Head of caudate nucleus (tissue), 42 donors: Measurements from ENCODE around the gene MAD1L1.
A peak's percentile ranks its signal among the peaks of the same experiment; 100 is the strongest.

Experiments
- DNase-seq, 42 donors: peaks; one replicate each; pipeline versions ENCODE4 v3.0.0 to v3.0.0-alpha.2; 2020 to 2021; ENCODE audit warnings: mixed read lengths in 7 of 42
- intact Hi-C: fragments of 100-400 bp; cut with DNase I; formaldehyde crosslinking; loops from one replicate; pipeline ENCODE4 v1.15.0; 2022

The MAD1L1 gene

DNA sequence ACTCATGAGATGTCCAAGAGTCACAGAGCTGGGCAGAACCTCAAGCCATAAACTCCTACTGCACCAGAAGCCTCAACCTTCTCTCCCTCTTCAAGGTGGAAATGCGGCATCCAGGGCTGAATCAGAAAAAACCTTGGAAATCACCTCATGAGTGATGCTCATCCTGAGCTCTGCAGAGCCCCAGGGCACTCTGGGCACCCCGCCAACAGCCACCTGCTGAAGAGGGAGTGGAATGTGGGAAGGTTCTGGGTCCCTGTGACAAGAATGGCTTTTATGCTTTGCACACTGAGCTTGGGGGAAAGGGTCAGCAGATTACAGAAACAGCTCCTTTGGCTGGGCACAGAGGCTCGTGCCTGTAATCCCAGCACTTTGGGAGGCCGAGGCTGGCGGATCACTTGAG is 28.1 kb upstream of the MAD1L1 start:
- DNase-seq, result no peak
- intact Hi-C loops, result no loop called here

DNA sequence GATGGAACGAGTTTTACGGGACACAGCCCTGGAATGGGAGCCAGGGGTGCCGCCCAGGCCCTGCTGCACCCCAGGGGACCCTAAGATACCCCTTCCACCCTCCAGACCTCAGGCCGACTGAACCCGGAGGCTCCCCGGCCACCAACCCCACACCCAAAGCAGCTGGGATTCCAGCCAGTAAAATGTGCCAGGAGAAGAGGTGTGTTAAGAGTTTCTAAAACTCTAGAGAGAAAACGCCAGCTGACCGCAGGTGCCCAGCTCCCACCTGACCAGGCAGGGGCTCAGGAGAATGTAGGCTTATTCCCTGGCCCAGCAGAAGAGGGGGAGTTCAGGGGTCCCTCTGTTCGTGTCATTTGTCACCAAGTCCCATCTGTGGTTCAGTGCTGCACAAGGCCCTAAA is 26.7 kb upstream of the MAD1L1 start:
- no peak for DNase-seq
- intact Hi-C loops, result no loop called here

DNA sequence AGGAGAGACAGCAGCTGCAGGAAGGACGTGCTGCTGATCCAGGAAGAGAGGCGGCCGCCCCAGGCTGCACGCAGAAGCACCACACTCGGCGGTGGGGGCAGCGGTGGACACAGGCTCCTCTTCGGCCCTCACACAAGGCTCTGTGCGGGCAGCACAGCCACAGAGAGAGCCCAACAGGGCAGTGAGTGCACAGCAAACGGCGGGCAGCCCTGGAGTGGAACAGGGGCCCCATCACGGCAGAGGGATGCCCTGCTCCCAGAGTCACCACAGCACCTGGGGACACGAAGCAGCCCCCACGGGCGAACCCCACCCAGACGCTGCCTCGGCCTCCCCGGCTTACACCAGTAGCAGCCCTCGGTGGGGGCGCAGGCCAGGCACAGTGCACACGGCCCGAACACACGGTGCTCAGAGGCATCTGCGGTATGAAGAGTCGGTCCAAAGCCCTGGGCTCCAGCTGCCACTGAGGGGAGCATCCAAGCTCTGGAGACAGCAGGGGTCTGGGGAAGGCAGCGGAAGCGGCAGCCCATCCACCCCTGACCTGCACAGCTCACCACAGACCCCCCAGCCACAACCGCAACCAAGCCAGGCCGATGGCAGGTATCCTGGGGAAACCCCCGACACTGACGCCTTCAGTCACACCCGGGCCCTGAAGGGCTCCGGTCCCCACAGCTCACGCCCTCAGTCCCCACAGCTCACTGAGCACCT is 26.1 kb upstream of the MAD1L1 start:
- no peak for DNase-seq
- intact Hi-C loops, result no loop called here

DNA sequence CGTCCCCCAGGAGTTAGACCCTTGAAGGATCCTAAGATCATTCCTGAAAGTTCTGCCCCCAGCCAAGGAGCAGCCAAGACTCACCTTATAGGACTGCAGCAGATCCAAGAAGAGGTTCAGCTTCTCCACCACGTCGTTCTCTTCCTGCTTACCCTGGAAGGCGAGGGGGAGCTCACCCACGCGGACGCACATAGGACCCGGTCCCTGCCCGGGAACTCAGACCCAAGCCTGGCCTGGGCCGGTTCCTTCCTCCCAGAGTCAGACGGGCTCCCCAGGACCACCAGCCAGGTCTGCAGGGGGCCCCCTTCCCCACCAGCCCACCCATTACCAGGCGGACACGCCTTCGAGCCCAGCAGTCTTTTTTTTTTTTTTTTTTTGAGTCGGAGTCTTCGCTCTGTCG is 24.9 kb upstream of the MAD1L1 start:
- no peak for DNase-seq
- intact Hi-C loops, result no loop called here

DNA sequence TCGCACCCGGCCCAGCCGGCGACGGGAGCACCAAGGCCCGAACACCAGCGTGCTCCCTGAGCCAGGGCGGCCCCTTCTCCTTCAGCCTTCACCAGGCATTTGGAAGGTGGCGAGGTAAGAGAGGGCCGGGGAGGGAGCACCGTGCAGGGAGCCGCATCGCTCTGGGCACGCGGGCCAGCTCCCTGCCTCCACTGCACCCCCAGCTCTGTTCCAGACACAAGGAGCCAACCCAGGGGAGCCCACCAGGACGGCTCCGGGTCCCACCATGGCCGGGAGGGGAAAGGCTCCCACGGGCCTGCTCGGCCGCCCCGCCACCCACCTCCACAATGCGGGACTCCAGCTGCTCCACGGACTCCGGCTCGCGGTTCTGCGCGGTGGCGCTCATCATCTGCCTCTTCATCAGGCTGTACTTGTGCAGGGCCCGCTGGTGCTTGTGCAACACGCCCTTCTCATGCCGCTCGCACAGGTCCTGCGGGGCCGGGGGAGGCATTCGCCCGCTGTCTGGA is 24.4 kb upstream of the MAD1L1 start:
- no peak for DNase-seq
- intact Hi-C loops, result no loop called here

DNA sequence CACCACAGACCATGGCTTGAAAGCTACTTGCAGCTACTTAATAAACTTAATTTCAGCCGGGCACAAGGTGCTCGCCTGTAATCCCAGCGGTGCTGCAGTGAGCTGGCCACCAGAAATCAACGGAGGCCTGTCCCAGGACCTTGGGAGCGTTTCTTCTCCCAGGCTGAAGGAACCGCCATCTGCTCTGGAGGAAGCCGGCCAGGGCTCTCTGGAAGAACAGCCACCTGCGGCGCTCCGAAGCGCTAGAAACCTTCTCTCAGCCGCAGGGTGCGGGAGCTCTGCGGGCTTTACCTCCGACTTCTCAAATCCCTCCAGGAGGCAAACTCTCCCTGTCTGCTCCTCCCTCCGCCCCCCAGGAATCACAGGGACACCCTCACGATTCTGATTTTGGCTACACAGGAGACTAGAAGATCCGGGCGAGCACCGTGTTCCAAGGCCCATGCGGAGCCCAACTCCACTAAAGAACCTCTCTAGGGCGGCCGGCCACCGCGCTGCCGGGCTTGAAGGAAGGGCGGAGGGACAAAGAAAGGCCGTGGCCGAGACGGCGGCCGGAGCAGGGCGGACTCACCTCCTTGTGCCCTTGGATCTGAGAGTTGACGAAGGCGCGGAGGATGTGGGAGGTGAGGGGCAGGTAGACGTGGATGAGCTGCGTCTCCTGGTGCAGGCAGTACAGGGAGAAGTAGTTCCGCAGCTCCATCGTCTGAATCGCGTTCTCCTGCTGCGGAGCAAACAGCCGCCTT is 23.7 kb upstream of the MAD1L1 start:
- intact Hi-C loops, result no loop called here
- no peak for DNase-seq

DNA sequence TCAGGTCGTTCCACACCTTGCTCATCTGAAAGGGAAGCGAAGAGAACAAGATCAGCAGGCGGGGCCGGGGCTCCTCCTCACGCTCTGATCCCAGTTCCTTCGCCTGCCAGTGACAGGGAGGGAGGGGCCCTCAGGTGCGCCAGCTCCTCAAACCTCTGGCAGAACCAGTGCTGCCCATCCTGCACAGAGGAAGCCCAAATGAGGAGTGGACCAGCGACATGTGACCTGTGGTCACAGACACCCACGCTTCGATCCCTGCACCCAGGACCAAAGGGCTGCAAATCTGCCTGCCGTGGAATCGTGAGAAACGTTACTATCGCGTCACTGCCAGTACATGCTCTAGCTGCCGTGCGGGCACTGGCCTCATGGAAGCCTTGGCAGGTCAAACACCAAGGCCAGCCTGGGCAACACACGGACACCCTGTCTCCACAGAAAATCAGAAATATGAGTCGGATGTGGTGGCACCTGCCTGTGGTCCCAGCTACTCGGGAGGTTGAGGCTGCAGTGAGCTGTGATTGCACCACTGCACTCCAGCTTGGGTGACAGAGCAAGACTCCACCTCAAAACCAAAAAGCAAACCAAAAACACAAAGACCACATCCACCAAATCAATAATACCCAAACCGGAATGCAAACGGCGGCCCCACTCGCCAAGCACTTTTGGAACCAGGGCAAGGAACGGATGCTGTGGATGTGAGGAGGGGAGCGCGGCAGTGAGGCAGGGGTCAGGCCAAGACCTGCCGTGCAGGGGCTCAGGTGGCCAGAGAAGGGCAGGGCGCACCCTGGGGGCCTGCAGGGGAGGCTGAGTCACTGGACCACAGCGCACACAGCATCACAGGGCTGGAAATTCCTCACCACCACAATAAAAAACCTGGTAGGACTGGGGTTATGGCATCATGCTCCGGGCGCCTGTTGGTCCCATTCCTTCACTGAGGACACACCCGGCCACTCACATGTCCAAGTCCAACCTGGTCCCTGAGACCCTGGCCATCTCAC is 22.7 kb upstream of the MAD1L1 start:
- DNase-seq, result no peak
- intact Hi-C loops, result no loop called here

DNA sequence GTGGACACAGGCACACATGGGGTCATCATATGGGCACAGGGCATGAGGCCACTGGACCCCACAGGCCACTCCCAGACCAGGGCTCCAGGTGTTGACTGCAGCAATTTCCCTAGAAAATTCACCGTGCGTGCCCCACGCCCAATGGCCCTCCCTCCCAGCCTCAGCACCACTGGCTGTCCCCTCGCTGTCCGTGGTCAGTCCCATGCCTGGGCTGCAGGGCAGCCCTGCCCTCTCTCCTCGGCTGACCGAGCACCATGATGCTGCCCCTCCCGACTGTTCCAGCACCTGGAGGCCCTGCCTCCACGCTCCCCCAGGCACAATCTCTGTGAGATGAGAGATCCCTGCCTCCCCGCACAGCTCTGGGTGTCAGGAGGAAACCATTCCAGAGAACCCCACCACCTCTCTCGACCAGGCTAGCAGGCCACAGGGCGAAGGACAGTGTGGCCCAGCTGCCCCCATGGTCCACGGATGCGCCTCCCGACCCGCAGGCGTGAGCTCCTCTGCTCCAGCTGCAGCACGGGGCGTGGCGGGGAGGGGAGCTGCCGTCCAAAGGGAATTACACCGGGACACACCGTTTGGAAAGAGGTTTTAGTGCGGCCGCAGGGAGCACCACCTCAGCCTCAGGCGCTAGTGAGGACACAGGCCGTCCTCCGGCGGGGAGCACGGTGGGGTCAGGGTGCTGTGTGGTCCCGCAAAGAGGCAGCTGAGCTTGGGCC is 21.8 kb upstream of the MAD1L1 start:
- no peak for DNase-seq
- intact Hi-C loops, result no loop called here

DNA sequence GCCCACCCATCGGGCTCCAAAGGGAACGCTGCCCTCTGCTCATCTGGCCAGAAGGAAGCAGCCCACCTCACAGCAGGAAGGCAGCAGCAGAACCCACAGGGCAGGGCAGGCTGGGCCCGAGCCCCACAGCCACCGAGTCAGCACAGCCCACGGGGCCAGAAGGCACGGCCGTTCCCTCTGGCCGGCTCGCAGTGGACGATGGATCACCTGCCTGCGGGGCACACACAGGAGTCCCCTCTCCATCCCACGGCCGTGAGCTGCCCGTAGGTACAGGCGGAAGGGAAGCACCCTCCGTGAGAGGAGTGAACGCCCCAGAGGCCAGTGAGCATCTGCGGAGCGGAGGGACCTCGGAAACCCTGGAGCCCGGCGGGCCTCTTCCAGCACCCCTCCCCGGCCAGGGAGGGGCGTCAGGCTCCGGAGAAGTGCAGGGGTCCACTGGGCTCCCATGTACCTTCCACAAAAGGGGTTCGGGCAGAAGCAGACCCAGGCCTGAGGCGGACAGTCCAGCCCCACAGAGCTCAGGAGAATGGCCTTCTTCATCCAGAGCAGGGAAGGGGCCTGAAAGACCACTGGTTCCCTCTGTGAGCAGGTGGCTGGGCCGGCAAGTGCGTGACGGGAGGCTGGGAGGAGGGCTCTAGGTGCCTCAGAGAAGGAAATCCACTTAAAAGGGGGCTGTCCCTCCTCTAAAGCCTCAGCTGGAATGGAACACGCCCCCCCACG is 20.9 kb upstream of the MAD1L1 start:
- no peak for DNase-seq
- intact Hi-C loops, result no loop called here

DNA sequence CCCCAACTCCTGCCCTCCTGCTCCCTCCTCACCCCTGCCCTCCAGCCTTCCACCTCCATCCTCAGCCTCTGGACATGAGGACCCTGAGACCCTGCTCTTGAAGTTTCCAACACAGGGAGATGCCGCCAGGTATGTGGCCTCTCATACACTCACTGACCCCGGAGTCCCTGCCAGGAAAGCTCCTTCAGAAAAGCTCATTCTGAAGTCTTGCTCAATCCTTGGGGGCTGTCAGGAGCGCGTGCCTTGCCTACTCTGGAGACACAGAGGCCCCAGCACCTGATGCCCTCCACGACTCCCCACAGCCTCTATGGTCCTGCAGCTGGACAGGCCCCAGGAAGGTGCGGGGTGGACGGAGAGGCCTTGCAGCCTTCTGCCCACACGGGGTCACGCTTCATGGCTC is 20.3 kb upstream of the MAD1L1 start:
- DNase-seq, result no peak
- intact Hi-C loops, result no loop called here

DNA sequence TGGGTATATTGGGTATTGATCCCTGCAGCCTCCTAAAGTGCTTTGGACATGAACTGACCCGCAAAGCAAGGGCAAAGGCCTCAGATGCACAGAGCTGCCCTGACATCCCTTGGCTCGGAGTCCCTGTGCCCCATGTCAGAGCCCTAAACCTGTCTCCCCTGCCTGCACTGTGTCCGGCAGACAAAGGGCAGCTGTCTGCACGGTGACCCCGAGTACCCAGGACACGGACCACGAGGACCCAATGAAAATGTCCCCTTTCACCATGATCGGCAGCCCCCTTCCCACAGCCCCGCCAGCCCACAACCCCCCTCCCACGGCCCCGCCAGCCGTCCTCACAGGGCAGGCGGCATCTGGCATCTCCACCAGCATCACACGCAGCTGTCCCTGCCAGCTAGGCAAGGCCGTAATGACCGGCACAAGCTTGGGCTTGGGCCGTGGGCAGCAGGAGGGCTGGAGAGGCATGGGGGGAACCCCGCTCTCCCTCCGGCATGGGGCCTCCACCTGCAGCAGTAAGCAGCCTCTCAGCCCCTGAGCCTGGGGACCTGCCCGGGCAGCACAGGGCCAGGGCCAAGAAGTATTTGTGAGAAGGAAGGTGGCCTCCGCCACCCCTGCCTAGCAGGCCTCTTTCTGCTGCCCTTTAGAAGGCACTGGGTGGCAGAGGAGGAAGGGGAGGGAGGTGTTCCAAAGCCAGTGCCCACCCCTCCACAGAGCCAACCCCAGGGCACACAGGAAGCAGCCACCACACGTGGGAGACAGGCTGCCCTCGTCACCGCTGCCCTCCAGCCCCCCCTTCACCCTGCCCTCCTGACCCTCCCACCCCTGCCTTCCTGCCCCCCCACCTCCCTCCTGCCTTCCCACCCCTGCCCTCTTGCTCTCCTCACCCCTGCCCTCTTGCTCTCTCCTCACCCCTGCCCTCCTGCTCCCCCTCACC is 19.4 kb upstream of the MAD1L1 start:
- intact Hi-C loops, result no loop called here

DNA sequence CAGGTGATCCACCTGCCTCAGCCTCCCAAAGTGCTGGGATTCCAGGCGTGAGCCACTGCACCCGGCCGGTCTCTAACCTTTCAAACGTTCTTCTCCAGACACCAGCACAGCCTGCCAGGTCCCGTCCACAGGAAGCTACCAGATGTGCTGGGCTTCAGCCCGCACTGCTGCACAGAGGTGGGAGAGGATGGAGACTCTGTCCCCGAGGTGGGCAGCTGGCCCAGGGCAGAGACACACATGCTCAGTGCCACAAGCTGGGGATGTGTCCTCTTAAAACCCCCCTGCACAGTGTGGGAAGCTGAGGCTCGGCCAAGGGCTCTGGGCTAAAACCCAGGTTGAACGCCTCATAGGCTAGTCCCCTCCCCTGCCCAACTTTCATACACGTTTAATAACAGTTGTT is 18.6 kb upstream of the MAD1L1 start:
- intact Hi-C loops, result no loop called here
- DNase-seq, result no peak

More for the DNA sequence above, 19.4 kb upstream of the MAD1L1 start:
- peak in 2 of 42 donors; percentile 35 to 60 for DNase-seq

DNA sequence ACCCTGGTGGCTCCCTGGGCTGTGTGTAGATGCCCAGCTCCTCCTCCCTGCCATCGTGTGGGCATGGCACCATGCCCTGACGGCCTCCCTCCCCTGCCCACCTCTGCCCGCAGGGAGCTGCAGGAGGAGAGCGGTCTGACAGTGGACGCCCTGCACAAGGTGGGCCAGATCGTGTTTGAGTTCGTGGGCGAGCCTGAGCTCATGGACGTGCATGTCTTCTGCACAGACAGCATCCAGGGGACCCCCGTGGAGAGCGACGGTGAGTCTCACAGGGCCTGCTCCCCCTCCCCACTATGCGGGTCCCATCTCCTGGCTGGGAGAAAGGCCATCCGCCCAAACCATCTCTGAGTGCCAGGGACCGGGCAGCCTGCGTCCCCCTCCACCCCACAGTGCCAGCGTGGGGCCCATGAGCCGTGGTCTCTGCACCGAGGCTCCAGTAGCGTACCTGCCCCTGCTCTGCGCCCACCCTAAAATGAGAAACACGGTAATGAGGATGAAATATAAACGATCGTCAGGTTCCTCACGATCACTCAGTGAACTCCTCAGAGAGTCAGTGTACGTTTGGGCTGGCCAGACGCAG is 17.1 kb upstream of the MAD1L1 start:
- intact Hi-C loops, result loop anchor here (10.0 kb wide), 1 partner anchor 105 kb away; the partner anchor contains the start of gene EIF3B
- DNase-seq, result no peak

DNA sequence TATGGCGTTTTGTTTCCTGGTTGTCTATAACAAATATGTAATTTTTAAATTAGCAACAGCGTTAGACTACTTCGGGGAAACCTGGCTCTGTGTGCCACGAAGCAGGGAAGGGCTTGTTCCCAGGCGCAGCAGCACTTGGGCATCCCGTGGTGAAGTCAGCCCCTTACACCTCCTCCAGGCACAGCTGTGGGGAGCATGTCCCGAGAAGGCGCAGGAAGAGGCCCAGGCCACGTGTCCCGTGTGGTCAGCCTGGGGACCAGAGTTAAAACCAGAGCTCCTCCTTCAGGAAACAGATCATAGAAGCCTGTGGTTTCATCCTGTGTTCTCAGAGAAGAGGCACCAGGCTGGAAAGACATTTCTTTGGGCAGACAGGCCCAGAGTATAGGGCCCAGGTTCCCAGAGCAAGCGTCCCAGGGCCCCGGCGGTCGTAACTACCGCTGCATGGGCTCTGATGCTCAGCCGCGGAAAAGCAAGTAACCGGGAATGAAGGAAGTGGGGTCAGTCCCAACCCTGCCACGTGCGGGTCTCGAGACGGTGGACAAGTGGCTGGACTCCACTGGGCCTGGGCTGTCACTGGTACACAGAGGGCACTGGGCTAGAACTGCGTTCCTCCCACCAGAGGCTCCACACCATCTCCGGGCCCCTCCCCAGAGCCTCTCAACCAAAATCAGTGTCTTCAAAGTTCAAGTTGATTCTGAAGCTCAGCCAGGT is 16.4 kb upstream of the MAD1L1 start:
- DNase-seq, result peak in 36 of 42 donors; percentile 15 to 68 (median 49)

DNA sequence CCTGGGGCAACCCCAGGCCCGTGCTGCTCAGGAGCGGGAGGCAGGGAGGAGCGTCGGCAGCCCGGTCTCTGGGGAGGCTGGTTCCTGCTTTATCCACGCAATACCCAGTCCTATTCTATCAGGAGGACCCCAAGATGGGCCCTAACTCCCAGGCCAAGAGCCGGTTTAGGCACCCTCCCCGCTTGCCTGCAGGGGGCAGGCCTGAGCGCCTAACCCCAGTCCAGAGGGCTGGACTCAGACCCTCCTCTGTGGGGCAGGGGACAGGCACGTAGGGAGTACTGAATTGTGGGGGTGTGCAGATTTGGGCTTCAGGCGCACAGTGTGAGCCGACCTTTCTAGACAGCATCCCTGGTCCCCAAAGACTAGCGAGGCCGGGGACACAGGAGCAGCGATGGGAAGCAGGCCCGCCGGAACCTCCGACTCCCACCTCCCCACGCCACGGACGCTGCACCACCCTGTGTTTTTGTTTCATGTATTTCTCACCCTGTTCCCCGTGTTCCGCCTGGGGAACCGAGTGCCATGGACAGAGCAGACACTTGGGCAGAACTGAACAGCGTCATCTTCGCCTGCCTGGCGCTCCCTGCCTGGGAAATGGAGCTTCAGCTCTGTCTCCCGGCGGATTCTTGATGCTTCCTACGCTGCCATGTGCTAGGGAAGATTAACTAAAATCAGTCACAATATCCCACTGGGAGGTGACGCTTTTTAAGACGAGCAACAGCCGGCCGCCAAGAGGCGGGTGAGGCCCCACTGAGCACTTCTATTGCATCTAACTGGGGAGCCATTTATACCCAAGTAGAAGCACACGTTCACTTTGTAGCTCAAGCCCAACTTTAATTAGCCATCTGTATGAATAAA is 14.6 kb upstream of the MAD1L1 start:
- intact Hi-C loops, result loop anchor here (10.0 kb wide), 1 partner anchor 107 kb away; the partner anchor contains the start of gene EIF3B
- peak in 27 of 42 donors; percentile 17 to 74 (median 44) for DNase-seq

More for the DNA sequence above, 16.4 kb upstream of the MAD1L1 start:
- intact Hi-C loops, result loop anchor here (10.0 kb wide), 1 partner anchor 106 kb away; the partner anchor contains the start of gene EIF3B
